WTC11 (cell line): ENCODE measurements around the gene LARP4B.

ENCODE experiments used
- CTCF ChIP-seq: fragments of 200-600 bp; IDR thresholded peaks from 2 replicates; pipeline ENCODE4 v1.8.0; 2022; ENCODE audit warnings: antibody characterized with exemption
- NFYB ChIP-seq: sonication (generic); formaldehyde crosslinking; conservative IDR thresholded peaks from 2 replicates; pipeline ENCODE4 v1.8.0; 2022; ENCODE audit warnings: low read depth, missing genetic modification reagents
- TP53 ChIP-seq: sonication (generic); formaldehyde crosslinking; IDR thresholded peaks from 2 replicates; pipeline ENCODE4 v1.8.1; 2023; ENCODE audit warnings: mild to moderate bottlenecking, missing genetic modification reagents

DNA sequence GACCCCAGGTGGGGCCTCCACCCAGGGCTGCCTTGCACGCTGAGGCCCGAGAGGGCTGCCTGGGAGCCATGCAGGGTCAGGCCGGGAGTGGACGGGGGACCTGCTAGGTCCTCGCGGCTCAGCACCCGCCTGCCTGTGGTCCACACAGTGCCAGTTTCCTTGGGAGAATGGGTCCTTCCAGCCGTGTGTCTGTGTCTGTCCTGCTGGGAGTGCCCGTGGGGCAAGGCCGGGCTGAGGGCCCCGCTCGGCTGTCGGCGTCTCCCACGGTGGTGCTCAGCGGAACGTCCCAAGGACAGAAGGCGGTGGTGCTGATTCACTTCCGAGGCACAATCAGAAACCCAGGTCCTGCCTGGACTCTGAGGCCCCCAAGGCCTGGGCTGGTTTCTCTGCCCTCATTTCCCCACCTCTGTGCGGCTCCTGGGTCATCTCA, 33.5 kb upstream of the LARP4B start:
- TF ChIP-seq CTCF (no peak), NFYB (CRISPR knock-in tag) (no peak), TP53 (CRISPR knock-in tag) (no peak)
